Cardiac fibroblast (primary cell): ENCODE data around the gene RNF130.

Source experiments
- DNase-seq, 2 donors: peaks; one replicate each; pipeline versions ENCODE4 v3.0.0 to v3.0.0-alpha.2; 2010; ENCODE audit warnings: low read depth in 2 of 2
- H3K4me3 ChIP-seq, 2 donors: replicated peaks in 1 of 2; 1 replicate in 1 of 2; 2 replicates in 1 of 2; pipeline ENCODE4 v1.5.1; 2011; ENCODE audit warnings: low read depth in 2 of 2, low read length in 2 of 2, mild to moderate bottlenecking in 2 of 2, moderate library complexity in 1 of 2
- CTCF ChIP-seq: IDR thresholded peaks from one replicate; pipeline ENCODE4 v1.5.1; 2011; ENCODE audit warnings: low read depth, mild to moderate bottlenecking, low read length, inconsistent platforms

Gene RNF130

DNA sequence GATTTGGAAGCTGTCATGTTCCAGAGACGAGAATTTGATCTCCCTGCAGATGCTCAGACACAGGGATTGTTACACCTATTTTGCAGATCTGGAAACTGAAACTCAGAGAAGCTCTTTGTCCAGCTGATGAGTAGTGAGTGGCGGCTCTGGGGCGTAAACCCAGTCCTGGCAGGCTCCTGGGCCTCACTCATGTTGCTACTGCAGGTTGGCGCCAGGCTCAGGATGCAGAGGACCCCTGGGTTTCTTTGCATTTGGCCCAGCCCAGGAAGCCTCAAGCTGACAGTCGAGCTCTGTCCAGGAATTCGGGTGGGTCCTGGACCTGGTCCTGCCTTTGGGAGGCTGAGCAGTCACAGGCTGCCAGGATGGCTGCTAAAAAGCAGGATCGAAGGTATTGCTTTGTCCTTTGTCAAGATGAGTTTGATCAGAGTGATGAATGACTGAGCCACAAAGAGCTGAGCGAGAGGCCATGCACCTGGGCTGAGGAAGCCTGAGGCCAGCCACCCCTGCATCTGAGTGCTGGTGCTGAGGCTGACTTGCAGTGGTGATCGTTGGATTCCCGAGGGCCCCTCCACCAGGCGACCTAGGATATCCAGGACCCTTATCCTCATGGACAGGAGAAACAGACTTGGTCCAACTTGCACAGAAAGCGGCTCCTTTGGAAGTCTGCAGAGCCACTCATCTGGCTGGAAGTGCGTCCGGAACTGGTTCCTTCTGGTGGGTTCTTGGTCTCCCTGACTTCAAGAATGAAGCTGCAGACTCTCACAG, 8.3 kb upstream of the RNF130 start:
- H3K4me3 ChIP-seq, result no peak overlapping the region
- no peak for DNase-seq
- TF ChIP-seq CTCF, result no peak

GRCh38 chr5:180078348-180078747, 6.8 kb upstream of the RNF130 start:
- H3K4me3 ChIP-seq, result no peak overlapping the region
- DNase-seq, result no peak
- TF ChIP-seq CTCF, result no peak

GRCh38 chr5:180077594-180078284, 6.2 kb upstream of the RNF130 start:
- TF ChIP-seq CTCF, result no peak
- H3K4me3 ChIP-seq, result no peak overlapping the region
- DNase-seq, result no peak

- H3K4me3 ChIP-seq, result no peak overlapping the region
- DNase-seq, result no peak
- no peak for TF ChIP-seq CTCF
These were observed 4.1 kb upstream of the RNF130 start for GRCh38 chr5:180075703-180076102.

DNA sequence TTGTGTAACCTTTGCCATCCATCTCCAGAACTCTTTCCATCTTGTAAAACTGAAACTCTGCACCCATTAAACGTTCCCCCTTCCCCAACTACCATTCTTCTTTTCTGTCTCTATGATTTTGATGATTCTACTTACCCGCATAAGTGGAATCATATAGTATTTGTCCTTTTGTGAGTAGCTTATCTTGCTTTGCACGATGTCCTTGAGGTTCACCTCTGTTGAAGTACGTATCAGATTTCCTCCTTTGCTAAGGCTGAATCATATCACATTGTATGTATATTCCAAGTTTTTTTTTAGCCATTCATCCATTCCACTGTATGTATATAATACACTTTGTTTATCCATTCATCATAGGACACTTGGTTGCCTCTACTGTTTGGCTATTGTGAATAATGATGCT, 2.9 kb upstream of the RNF130 start:
- TF ChIP-seq CTCF, result no peak
- no peak overlapping the region for H3K4me3 ChIP-seq
- no peak for DNase-seq

- TF ChIP-seq CTCF, result no peak
- no peak for DNase-seq
- no peak overlapping the region for H3K4me3 ChIP-seq
These were observed 997 bp upstream of the RNF130 start for GRCh38 chr5:180072556-180072955.

GRCh38 chr5:180072256-180072548, 643 bp upstream of the RNF130 start:
- DNase-seq, result no peak
- no peak overlapping the region for H3K4me3 ChIP-seq
- no peak for TF ChIP-seq CTCF
